ENCODE data around the gene PLXNB2.
A peak's percentile ranks its signal among the peaks of the same experiment; 100 is the strongest.

The PLXNB2 gene

GRCh38 chr22:50249341-50250248, 57.9 kb downstream of the PLXNB2 start:
- no peak for DNase-seq

- no peak for DNase-seq
Measured at GRCh38 chr22:50248196-50249081, 59.0 kb downstream of the PLXNB2 start.

GRCh38 chr22:50247748-50248147, 59.7 kb downstream of the PLXNB2 start:
- DNase-seq: peak; percentile 49 to 62

GRCh38 chr22:50246242-50247175, 60.9 kb downstream of the PLXNB2 start:
- DNase-seq: no peak

GRCh38 chr22:50245214-50246072, 62.0 kb downstream of the PLXNB2 start:
- DNase-seq: no peak

GRCh38 chr22:50244420-50245213, 62.8 kb downstream of the PLXNB2 start, which contains the start of gene TUBGCP6:
Gene TUBGCP6 (minus strand): TSS chr22:50245023. CDS start chr22:50244459, 564 bp downstream.
- peak; percentile 85 to 91 for DNase-seq

GRCh38 chr22:50243685-50244419, 63.6 kb downstream of the PLXNB2 start:
- no peak for DNase-seq

- DNase-seq: no peak
Measured at GRCh38 chr22:50242406-50242949, 65.0 kb downstream of the PLXNB2 start.

GRCh38 chr22:50238755-50239154, 68.7 kb downstream of the PLXNB2 start:
- no peak for DNase-seq

- no peak for DNase-seq
Measured at GRCh38 chr22:50236731-50237409, 70.6 kb downstream of the PLXNB2 start.

GRCh38 chr22:50233223-50233622, 74.2 kb downstream of the PLXNB2 start:
- DNase-seq: no peak

- no peak for DNase-seq
Measured at GRCh38 chr22:50232481-50233151, 74.8 kb downstream of the PLXNB2 start.

- DNase-seq: no peak
Measured at GRCh38 chr22:50229370-50229769, 78.1 kb downstream of the PLXNB2 start.

- no peak for DNase-seq
Measured at GRCh38 chr22:50228366-50228765, 79.1 kb downstream of the PLXNB2 start.

- DNase-seq: no peak
Measured at GRCh38 chr22:50227579-50228215, 79.7 kb downstream of the PLXNB2 start.

- DNase-seq: no peak
Measured at GRCh38 chr22:50226875-50227165, 80.6 kb downstream of the PLXNB2 start.

- no peak for DNase-seq
Measured at GRCh38 chr22:50226063-50226874, 81.2 kb downstream of the PLXNB2 start.

Measured in NCI-H1930 (cell line).